ENCODE measurements around the gene TCF21.
"Not testable (repeated sequence)": the region's sequence is repeated elsewhere in the genome, so short reads cannot be mapped to it uniquely, and the experiment has no call there.

The TCF21 gene

GRCh38 chr6:133923938-133924593 lies 35.2 kb downstream of the TCF21 start:
- DNase-seq (ENCODE audit: low read depth): peak; percentile 62

- not testable (repeated sequence) for DNase-seq (ENCODE audit: low read depth)
Measured at GRCh38 chr6:133931221-133931620, 42.3 kb downstream of the TCF21 start.

- not testable (repeated sequence) for DNase-seq (ENCODE audit: low read depth)
Measured at GRCh38 chr6:133936352-133936751, 47.4 kb downstream of the TCF21 start.

GRCh38 chr6:133937909-133938308 lies 49.0 kb downstream of the TCF21 start:
- no peak for DNase-seq (ENCODE audit: low read depth)

- no peak for DNase-seq (ENCODE audit: low read depth)
Measured at GRCh38 chr6:133938533-133938932, 49.6 kb downstream of the TCF21 start.

GRCh38 chr6:133939778-133940667 lies 51.1 kb downstream of the TCF21 start:
- DNase-seq (ENCODE audit: low read depth): no peak

All from stromal cell of bone marrow (primary cell).